Mesodermal cell (in vitro differentiated cells): Measurements from ENCODE around the gene MN1.

Experiments
- H3K27ac ChIP-seq: 2 replicates; pipeline ENCODE4 v1.7.0; 2013; ENCODE audit warnings: mild to moderate bottlenecking, low read depth, low read length, moderate library complexity; ENCODE audit not compliant: severe bottlenecking
- H3K36me3 ChIP-seq: 2 replicates; pipeline ENCODE4 v1.7.1; 2013; ENCODE audit warnings: mild to moderate bottlenecking, low read length, moderate library complexity; ENCODE audit not compliant: control insufficient read depth, insufficient read depth
- H3K4me1 ChIP-seq: one replicate; pipeline ENCODE4 v1.7.1; 2013; ENCODE audit warnings: mild to moderate bottlenecking, low read length; ENCODE audit not compliant: insufficient read depth, control insufficient read depth, poor library complexity, severe bottlenecking
- H3K4me3 ChIP-seq: 2 replicates; pipeline ENCODE4 v1.7.0; 2013; ENCODE audit warnings: low read length, control low read depth, mild to moderate bottlenecking; ENCODE audit not compliant: insufficient read depth, poor library complexity, severe bottlenecking; ENCODE audit errors: extremely low read depth
- H3K9me3 ChIP-seq: 2 replicates; pipeline ENCODE4 v1.7.1; 2013; ENCODE audit warnings: mild to moderate bottlenecking, low read length, moderate library complexity; ENCODE audit not compliant: control insufficient read depth
- WGBS, 2 experiments: methylation state at CpG; one replicate each; pipeline ENCODE4 v1.1.5; 2013; ENCODE audit warnings: missing lambda C conversion rate in 2 of 2; ENCODE audit not compliant: insufficient coverage in 2 of 2; 5-methylcytosine and 5-hydroxymethylcytosine counted together

Gene MN1

GRCh38 chr22:27779643-27780042 lies 21.9 kb downstream of the MN1 start:
- Histone ChIP-seq H3K36me3 (peaks cover 12% of the 10 kb centered on the region), H3K27ac (no peak overlapping the region), H3K4me1 (peaks cover 26% of the 10 kb centered on the region), H3K4me3 (no peak overlapping the region), H3K9me3 (no peaks in the 10 kb centered on the region)
- WGBS, 2 experiments, result 94 to 95% methylated on average over 3 of the region's 3 CpGs

- WGBS, 2 experiments, result 83 to 88% methylated on average over 21 of the region's 24 CpGs
- Histone ChIP-seq H3K27ac (no peak overlapping the region), H3K9me3 (no peaks in the 10 kb centered on the region), H3K4me1 (peaks cover 18% of the 10 kb centered on the region), H3K36me3 (peaks cover 17% of the 10 kb centered on the region), H3K4me3 (no peak overlapping the region)
Measured at GRCh38 chr22:27778294-27779090, 23.1 kb downstream of the MN1 start.

DNA sequence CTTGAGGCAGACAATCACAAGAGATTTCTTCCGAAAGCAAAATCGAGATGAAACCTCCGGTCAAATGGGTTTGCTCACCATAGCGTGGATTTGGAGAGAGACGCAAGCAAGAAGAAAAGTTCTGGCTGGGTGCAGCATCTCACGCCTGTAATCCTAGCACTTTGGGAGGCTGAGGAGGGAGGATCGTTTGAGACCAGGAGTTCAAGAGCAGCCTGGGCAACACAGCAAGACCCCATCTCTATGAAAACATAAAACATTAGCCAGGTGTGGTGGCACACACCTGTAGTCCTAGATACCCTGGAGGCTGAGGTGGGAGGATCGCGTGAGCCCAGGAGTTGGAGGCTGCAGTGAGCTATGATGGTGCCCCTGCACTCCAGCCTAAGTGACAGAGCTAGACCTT lies 24.4 kb downstream of the MN1 start:
- Histone ChIP-seq H3K4me1 (peaks cover 18% of the 10 kb centered on the region), H3K36me3 (peaks cover 17% of the 10 kb centered on the region), H3K9me3 (no peaks in the 10 kb centered on the region), H3K27ac (no peak overlapping the region), H3K4me3 (no peak overlapping the region)
- WGBS, 2 experiments, result 92 to 93% methylated on average over 7 to 9 of the region's 9 CpGs

DNA sequence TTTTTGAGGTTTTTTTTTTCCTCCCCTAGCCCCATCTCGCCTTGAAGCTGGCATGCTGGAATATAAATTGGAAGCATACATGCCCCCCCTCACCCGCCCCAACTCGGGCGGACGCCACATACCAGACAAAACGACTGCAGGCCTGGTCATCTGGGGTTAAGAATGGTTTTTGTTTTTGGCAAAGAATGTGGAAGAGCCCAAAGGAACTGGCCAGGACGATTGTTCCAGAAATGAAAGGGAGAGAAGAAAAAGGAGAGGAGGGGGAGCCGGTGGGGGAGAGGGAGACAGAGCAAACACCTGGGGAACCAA lies 25.0 kb downstream of the MN1 start:
- H3K36me3 ChIP-seq, result peaks cover 17% of the 10 kb centered on the region
- H3K9me3 ChIP-seq, result no peaks in the 10 kb centered on the region
- WGBS, 2 experiments, result 8 to 20% methylated on average over 2 to 6 of the region's 8 CpGs
- no peak overlapping the region for H3K4me3 ChIP-seq
- peak overlapping the region; percentile 60 for H3K27ac ChIP-seq
- H3K4me1 ChIP-seq, result peaks cover 18% of the 10 kb centered on the region

- 23 to 26% methylated on average over 7 to 8 of the region's 17 CpGs for WGBS, 2 experiments
- Histone ChIP-seq H3K36me3 (peaks cover 12% of the 10 kb centered on the region), H3K9me3 (no peaks in the 10 kb centered on the region), H3K4me1 (peaks cover 18% of the 10 kb centered on the region), H3K4me3 (no peak overlapping the region), H3K27ac (peak overlapping the region; percentile 60)
Measured at GRCh38 chr22:27775758-27776649, 25.6 kb downstream of the MN1 start.

- H3K36me3 ChIP-seq, result peaks cover 12% of the 10 kb centered on the region
- no peaks in the 10 kb centered on the region for H3K9me3 ChIP-seq
- H3K27ac ChIP-seq, result no peak overlapping the region
- no peak overlapping the region for H3K4me3 ChIP-seq
- H3K4me1 ChIP-seq, result peaks cover 18% of the 10 kb centered on the region
- 89 to 94% methylated on average over 13 to 18 of the region's 18 CpGs for WGBS, 2 experiments
Measured at GRCh38 chr22:27775087-27775698, 26.4 kb downstream of the MN1 start.

DNA sequence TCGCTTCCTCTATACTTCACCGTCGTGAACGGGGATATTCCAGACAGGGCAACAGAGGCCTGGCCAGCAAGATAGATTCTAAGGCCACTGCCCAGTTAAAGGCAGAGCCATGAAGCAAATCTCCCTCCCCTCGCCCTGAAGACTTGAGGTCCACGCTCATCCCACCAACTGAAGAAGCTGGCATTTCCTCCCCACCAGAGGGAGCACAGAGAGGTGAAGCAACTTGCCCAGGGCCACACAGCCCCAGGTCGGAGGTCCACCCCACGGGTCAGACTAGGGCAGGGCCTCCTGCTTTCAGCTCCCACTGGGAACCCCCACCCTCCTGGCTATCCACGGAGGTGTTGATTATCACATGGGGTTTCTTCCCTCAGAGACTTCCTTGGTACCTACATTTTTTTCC lies 27.4 kb downstream of the MN1 start:
- Histone ChIP-seq H3K36me3 (peaks cover 9% of the 10 kb centered on the region), H3K9me3 (no peaks in the 10 kb centered on the region), H3K4me1 (peaks cover 18% of the 10 kb centered on the region), H3K4me3 (no peak overlapping the region), H3K27ac (no peak overlapping the region)
- 93 to 94% methylated on average over 4 to 6 of the region's 9 CpGs for WGBS, 2 experiments

DNA sequence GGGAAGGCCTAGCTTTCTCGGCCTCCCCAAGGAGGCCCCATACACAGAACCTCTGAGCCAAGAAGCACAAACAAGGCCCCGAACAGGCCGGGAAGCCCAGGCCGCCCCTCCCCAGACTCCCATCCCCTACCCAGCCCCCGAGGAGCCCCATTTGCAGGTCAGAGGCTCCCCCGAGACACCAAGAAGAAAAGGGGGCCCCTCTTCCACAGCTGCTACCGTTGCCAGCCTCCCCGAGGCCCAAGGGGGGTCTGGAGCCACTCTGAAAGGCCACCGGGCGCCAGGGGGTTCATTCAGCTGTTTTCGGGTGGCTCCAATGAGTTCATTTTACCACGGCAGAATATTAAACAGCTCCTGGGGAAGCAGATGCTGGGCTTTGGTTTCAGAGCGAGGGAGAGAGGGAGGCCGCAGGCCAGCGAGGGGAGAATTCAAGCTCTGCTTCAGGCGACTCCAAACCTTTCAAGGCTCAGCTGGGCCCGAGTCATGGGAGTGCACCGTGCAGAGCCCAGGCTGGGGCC lies 28.5 kb downstream of the MN1 start:
- peaks cover 18% of the 10 kb centered on the region for H3K4me1 ChIP-seq
- no peak overlapping the region for H3K27ac ChIP-seq
- H3K9me3 ChIP-seq, result no peaks in the 10 kb centered on the region
- 90 to 92% methylated on average over 8 to 12 of the region's 18 CpGs for WGBS, 2 experiments
- no peak overlapping the region for H3K4me3 ChIP-seq
- H3K36me3 ChIP-seq, result peaks cover 8% of the 10 kb centered on the region

- WGBS, 2 experiments, result 86 to 95% methylated on average over 9 of the region's 16 CpGs
- Histone ChIP-seq H3K9me3 (no peaks in the 10 kb centered on the region), H3K27ac (no peak overlapping the region), H3K36me3 (peaks cover 8% of the 10 kb centered on the region), H3K4me1 (peaks cover 18% of the 10 kb centered on the region), H3K4me3 (no peak overlapping the region)
Measured at GRCh38 chr22:27772081-27772983, 29.2 kb downstream of the MN1 start.

DNA sequence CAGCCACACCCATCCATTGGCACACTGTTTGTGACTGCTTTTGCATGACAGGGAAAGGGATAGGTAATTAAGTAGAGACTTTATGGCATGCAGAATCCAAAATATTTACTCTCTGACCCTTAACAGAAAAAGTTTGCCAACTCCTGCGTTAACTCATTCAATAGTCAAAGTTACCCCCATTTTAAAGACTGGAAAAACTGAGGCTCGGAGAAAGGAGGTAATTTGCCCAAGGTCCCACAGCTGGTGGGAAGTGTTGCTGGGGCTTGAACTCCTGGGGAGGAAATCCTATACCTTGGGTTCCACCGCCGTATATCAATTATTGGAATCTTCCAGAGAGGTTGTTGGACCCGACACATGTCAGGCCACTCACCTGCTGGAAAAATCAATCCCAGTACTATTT lies 29.9 kb downstream of the MN1 start:
- no peak overlapping the region for H3K27ac ChIP-seq
- H3K36me3 ChIP-seq, result peaks cover 8% of the 10 kb centered on the region
- H3K9me3 ChIP-seq, result no peaks in the 10 kb centered on the region
- H3K4me3 ChIP-seq, result no peak overlapping the region
- peaks cover 14% of the 10 kb centered on the region for H3K4me1 ChIP-seq
- 100% methylated on average over 2 of the region's 5 CpGs for WGBS, 2 experiments
